GM08714 (cell line): ENCODE results near the gene MAN1C1.

ENCODE experiments used
- H3K4me3 ChIP-seq: fragments of 200-500 bp; sonication (Bioruptor generic); 2 replicates; pipeline ENCODE4 v1.5.1; 2014; ENCODE audit warnings: mild to moderate bottlenecking, low read length, inconsistent platforms
- ZNF274 ChIP-seq: IDR thresholded peaks from 2 replicates; pipeline ENCODE4 v1.6.1; 2012; ENCODE audit warnings: mild to moderate bottlenecking, low read depth, low read length

MAN1C1 gene

DNA sequence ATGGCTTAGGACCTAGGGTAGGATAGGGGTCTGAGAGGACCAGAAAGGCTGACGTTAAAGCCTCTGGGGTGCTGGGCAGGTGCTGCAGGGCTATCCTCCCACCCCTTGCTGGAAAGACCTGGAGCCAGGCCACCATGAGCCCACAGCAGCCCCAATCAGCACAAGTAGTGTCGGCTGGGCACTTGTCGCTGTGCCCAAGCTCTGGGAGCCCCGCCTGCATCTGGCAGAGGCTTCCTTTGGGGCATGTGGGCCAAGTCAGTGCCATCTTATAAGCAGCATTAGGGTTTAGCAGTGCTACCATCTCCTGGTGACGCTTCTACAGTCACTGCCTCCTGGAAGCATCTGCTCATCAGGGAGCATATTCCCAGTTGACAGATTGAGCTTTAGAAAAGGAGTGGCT, 31.3 kb downstream of the MAN1C1 start:
- no peak for TF ChIP-seq ZNF274

GRCh38 chr1:25648681-25649440, 32.3 kb downstream of the MAN1C1 start:
- no peak overlapping the region for H3K4me3 ChIP-seq
- no peak for TF ChIP-seq ZNF274

More for the DNA sequence above, 31.3 kb downstream of the MAN1C1 start:
- no peak overlapping the region for H3K4me3 ChIP-seq

GRCh38 chr1:25649505-25650288, 33.1 kb downstream of the MAN1C1 start:
- no peak overlapping the region for H3K4me3 ChIP-seq
- no peak for TF ChIP-seq ZNF274

DNA sequence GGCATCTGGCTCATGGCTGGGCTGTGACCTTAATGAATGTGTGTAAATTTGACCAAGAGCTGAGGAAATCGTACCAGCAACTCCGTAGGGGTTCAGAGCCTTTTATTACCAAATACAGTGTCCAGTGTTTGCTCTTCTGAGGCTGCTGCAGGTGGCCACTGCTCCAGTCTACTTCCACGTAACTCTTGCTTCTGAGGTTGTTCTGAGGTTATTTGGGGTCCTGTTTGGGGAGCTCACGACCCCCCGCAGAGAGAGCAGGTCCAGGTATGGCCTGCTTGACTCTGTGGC, 33.6 kb downstream of the MAN1C1 start:
- no peak for TF ChIP-seq ZNF274
- H3K4me3 ChIP-seq: no peak overlapping the region

GRCh38 chr1:25651036-25651640, 34.5 kb downstream of the MAN1C1 start:
- no peak overlapping the region for H3K4me3 ChIP-seq
- TF ChIP-seq ZNF274: no peak

DNA sequence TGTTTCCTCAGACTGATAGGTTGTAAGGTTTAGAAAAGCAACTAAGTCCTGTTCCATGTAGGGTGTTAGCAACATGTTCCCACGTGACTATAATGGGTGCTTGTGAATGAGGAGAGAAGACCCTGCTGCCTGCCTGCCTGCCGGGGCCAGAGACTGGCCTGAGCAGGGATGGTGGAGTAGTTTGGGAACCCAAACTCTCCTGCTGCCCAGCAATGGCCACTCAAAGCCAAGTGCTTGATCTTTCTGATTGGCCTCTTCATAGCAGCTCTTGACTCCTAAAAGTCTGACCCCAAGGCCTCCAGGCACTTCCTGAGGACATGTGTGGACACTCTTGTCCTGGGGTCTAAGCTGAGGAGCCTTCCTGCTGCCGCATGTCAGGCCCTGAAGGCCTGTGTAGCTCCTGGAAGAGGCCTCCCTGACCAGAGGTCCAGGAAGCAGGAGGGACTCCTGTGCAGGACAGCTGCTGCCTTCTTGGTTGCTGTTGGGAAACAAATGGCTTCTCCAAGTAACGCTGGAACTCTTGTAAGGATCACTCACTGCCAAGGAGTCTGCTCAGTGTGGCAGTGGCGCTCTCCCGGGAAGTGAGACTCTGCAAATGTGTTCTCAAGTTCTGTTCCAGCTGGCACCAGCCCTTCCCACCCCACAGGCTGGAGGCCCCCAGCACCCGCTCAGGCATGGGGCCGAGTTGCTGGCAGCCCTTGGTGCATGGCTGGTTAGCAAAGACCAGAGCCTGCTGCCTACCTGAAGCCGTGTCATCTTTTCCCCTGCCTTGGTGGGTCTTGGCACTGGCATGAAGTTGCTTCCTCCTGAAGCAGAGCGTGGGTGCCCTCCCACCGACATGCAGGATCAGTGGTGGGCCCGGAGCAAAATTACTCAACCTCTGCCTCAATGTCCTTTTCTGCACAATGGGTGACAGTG, 35.5 kb downstream of the MAN1C1 start:
- TF ChIP-seq ZNF274: no peak

DNA sequence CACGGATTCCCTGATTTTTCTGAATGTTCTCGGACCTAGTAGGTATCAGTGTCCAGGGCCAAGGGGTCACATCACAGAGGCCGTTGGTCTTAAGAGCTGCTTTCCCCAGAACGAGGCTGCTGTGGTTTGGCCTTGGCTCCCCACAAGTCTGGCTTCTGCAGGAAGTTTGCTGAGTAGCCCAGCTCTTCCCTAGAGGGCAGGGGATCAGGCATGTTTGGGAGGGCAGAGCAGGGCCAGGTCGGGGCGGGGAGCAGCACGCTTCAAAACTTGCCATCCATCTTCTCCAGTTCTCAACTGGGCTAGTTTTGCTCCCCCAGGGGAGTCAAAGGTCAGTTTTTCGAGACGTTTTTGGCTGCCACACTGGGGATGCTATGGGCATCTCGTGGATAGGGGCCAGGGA, 37.0 kb downstream of the MAN1C1 start:
- no peak for TF ChIP-seq ZNF274
- no peak overlapping the region for H3K4me3 ChIP-seq

More for the DNA sequence above, 35.5 kb downstream of the MAN1C1 start:
- H3K4me3 ChIP-seq: no peak overlapping the region

DNA sequence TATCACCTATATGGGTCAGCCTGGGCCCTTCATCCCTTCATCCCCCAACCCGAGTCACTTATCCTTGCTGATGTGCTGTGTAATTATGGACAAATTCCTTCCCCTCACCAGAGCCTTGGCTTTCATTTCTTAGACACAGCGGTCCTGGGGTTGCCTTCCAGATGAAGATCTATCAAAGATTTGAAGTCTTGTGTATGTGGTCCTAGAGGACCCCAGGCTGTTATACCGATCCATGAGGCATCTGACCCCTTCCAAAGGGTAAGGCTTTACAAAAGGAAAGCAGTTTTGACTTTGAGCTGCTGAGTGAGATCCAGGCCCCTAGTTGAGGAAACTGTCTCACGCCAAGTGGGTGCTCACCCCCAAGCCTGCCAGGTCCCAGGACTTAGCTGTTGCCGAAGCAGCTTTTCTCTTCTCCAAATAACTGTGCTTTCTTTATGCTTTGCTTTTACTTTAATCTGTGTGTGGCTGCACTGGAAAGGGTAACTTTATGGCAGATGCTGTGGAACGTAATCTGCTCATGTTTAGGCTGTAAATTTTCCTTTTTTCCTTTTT, 37.6 kb downstream of the MAN1C1 start:
- H3K4me3 ChIP-seq: no peak overlapping the region
- no peak for TF ChIP-seq ZNF274

DNA sequence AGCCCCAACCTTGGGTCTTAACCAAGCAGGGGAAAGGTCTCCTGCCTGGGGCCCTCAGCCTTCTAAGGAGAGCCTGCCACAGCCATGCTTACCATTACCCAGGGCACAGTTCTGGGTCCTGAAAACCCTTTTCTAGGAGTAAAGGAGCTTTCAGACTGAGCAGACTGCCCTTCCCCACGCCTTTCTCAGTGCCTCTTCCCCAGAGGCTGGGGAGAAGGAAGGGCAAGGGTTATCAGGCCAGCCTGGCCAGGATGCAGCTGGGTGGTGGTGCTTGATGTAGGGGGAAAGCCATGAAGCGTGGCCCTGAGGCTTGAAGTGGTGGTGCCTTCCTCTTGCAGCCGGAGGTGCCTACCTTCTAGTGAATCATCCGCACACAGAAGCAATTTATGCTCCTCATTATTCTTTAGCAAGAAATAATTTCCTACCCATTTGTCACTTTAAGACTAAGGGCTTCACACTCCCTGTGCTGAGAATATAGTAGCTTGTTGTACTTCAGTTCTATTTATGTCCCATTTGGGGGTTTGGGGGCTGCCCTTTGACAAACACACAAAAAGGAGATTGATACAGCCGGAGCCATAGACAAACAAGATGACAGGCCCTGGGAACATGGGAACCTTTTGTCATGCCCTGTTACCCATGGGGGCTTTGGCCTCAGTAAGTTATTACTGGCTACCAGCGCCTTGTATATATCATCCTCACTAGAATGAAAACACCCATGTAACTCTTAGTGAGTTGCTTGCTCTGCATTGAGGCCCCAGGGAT, 40.7 kb downstream of the MAN1C1 start:
- no peak overlapping the region for H3K4me3 ChIP-seq
- no peak for TF ChIP-seq ZNF274

DNA sequence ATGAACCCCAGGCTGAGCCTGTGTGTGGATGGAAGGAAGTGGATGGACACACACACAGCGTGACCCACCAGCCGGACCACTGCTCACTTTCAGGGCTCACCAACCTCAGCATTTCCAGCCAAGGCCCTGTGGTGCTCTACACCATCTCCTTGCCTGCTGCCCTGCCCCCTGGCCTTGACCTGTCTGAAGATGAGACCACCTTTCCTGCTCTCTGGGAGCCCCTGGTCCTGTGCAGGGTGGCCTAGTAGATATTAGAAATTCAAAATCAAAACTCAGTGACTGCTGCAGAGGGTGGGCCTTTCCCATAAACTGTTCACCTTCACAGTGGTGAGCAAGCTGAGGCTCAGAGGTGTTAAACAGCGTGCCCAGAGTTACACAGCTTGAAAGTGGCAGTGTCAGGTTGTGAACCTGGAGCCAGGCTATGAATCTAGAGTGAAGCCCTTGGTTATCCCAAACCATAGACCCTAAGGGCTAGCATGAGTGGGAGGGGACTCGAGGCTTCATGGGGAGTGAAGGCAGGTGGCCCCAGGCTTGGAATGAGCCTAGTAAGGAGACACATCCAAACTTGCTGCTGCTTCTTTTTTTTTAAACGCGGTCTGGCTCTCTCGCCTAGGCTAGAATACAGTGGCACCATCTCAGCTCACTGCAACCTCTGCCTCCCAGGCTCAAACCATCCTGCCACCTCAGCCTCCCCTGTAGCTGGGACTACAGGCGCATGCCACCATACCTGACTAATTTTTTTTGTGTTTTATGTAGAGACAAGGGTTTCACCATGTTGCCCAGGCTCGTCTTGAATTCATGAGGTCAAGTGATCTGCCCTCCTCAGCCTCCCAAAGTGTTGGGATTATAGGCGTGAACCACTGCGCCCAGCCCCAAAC, 41.5 kb downstream of the MAN1C1 start:
- H3K4me3 ChIP-seq: no peak overlapping the region
- no peak for TF ChIP-seq ZNF274

DNA sequence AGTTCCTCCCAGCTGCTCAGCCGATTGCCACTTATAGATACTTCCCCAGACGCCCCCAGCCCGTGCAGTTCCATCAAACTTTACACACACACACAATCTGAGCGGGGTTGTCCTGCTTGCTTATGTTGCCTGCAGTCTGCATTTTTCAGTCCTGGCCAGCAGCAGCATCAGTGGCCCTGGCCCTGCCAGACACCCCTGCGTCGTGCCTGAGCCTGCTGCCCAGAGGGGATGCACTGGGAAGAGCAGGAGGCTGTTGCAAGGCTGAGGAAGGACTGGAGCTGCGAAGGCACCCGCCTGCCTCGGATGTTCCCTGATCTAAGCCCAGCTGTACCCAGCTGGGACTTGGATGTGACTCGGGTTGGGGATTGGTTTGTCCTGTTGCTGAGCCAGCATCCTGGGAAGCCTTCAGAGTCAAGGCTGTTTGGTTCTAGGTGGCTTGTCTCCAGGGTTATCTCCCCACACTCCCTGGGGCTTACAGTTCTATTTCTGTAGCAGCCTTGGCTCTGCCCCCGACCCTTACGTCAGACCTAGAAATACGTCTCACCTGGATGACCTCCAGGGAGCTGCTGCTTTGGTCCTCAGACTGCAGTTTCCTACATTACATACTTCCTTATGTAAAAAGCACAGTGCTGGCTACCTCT, 42.3 kb downstream of the MAN1C1 start:
- no peak overlapping the region for H3K4me3 ChIP-seq
- TF ChIP-seq ZNF274: no peak

- no peak for TF ChIP-seq ZNF274
- no peak overlapping the region for H3K4me3 ChIP-seq
Observed at GRCh38 chr1:25661043-25661815, 44.6 kb downstream of the MAN1C1 start.
